Activated B cell treated with CpG ODN at 0.5 μM for 24 hours (primary cell): ENCODE data around the gene CERS1. TPM values are rescaled to one million over a fixed set of nuclear protein-coding genes. Genes with fewer than 3 reads are reported as not detected.

Experiments used
- ATAC-seq: fragments of 200-7000 bp; cut with Tn5 transposase; one replicate; pipeline ENCODE4 v1.10.0; 2021; ENCODE audit warnings: low read depth, mild to moderate bottlenecking, moderate library complexity
- CTCF ChIA-PET: fragments of 350-600 bp; sonication (Branson Sonifier 250); formaldehyde crosslinking; loops from one replicate; lab custom pipeline; 2021; ENCODE audit warnings: antibody characterized with exemption; lab: Charles Lee
- POLR2A ChIA-PET: fragments of 350-600 bp; sonication (Branson Sonifier 250); formaldehyde crosslinking; loops from one replicate; lab custom pipeline; 2021; ENCODE audit warnings: antibody characterized with exemption; lab: Charles Lee
- DNase-seq: peaks from one replicate; pipeline ENCODE4 v3.0.0; 2022
- H3K27ac Mint-ChIP-seq: one replicate; pipeline ENCODE4 v1.8.0; 2020; ENCODE audit warnings: mixed read lengths
- H3K27me3 Mint-ChIP-seq: one replicate; pipeline ENCODE4 v1.8.0; 2021; ENCODE audit warnings: mixed read lengths
- H3K36me3 Mint-ChIP-seq: one replicate; pipeline ENCODE4 v1.8.0; 2021; ENCODE audit warnings: low read depth, mixed read lengths
- H3K4me1 Mint-ChIP-seq: one replicate; pipeline ENCODE4 v1.8.0; 2021; ENCODE audit warnings: mixed read lengths
- H3K4me3 Mint-ChIP-seq: one replicate; pipeline ENCODE4 v1.8.0; 2020; ENCODE audit warnings: mild to moderate bottlenecking, mixed read lengths
- H3K9me3 Mint-ChIP-seq: one replicate; pipeline ENCODE4 v1.8.0; 2020; ENCODE audit warnings: mixed read lengths
- intact Hi-C: fragments of 100-400 bp; cut with micrococcal nuclease; formaldehyde crosslinking; loops from one replicate; pipeline ENCODE4 v1.15.1; 2024
- total RNA-seq: library from RNA; stranded (reverse); gene quantifications from 2 replicates; pipeline ENCODE4 v1.2.3, GENCODE V29; 2022
- TF ChIP-seq, protein P1 (sequence below): fragments of 200-600 bp; IDR thresholded peaks from one replicate; pipeline ENCODE4 v1.8.0; 2022; ENCODE audit warnings: antibody characterized with exemption, mild to moderate bottlenecking

The CERS1 gene
- total RNA-seq, 1 donor from 2014 or later, result not detected

DNA sequence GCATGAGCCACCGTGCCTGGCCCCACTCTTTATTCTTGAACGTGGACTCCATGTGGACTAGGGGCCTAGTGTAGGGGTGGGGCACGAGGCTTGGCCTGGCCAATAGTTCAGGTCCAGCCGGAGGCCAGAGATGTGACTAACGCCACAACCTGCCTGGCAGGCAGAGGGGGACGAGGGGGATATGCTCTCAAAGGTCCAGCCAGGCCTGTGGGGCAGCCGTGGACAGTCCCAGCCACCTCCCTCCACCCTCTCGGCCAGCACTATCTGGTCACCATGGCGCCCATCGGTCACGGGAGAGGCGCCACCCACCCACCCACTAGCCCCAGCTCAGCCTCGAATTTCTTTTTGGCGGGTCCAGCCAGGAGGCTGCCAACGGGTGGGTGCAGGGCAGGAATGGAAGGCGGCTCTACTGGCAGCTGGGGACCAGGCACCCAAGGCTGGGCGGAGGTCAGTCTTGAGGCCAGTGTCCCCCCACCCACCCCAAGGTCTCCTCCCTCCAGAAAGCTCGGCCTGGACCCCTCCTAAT is 2.2 kb upstream of the CERS1 start:
- Mint-ChIP-seq H3K27me3 (peaks cover 18% of the 10 kb centered on the region), H3K4me3 (no peak overlapping the region), H3K27ac (no peak overlapping the region), H3K4me1 (peaks cover 18% of the 10 kb centered on the region), H3K36me3 (peaks cover 28% of the 10 kb centered on the region), H3K9me3 (no peaks in the 10 kb centered on the region)
- ATAC-seq (no peak), DNase-seq (no peak)
- intact Hi-C loops, result no loop called here
- TF ChIP-seq, protein P1, sequence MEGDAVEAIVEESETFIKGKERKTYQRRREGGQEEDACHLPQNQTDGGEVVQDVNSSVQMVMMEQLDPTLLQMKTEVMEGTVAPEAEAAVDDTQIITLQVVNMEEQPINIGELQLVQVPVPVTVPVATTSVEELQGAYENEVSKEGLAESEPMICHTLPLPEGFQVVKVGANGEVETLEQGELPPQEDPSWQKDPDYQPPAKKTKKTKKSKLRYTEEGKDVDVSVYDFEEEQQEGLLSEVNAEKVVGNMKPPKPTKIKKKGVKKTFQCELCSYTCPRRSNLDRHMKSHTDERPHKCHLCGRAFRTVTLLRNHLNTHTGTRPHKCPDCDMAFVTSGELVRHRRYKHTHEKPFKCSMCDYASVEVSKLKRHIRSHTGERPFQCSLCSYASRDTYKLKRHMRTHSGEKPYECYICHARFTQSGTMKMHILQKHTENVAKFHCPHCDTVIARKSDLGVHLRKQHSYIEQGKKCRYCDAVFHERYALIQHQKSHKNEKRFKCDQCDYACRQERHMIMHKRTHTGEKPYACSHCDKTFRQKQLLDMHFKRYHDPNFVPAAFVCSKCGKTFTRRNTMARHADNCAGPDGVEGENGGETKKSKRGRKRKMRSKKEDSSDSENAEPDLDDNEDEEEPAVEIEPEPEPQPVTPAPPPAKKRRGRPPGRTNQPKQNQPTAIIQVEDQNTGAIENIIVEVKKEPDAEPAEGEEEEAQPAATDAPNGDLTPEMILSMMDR, result no peak
- CTCF ChIA-PET, result no interaction called here
- POLR2A ChIA-PET, result interaction anchor here (0.7 kb wide), 1 partner anchor 194 kb away, joined by 8 read pairs; no protein-coding TSS in a partner anchor

DNA sequence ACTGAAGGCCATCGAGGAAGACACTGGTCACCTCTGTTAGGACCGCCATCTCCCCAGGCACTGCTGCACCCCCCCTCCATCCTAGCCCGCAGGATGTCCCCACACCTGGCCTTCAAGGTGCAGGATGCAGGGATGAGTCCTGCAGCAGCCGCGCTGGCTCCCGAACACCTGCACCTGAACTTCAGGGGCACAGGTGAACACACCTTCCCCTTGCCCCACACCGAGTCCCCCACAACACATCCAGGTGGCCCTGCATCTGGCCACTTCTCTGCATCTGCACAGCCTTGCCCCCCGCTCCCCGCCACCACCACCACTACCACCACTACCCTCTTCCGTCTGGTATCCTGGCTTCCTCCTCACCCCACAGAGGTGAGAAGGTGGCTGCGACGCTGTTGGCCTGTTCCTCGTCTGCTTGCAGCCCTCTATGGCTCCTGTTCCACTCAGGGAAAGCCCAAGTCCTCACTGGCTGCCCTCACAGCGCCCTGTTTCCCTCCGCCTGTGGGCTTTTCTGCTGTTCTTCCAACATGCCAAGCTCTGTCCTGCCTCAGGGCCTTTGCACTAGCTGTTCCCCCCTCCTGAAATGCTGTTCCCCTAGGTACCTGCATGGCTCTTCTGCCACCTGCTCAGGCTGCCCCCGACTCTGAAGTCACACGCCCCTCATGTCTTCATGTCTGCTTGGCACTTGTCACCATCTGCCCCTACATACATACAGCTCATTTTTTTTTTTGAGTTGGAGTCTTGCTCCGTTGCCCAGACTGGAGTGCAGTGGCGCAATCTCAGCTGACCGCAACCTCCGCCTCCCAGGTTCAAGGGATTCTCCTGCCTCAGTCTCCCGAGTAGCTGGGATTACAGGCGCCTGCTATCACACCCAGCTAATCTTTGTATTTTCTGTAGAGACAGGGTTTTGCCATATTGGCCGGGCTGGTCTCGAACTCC is 1.4 kb upstream of the CERS1 start:
- TF ChIP-seq, protein P1, result no peak
- no peak for ATAC-seq

DNA sequence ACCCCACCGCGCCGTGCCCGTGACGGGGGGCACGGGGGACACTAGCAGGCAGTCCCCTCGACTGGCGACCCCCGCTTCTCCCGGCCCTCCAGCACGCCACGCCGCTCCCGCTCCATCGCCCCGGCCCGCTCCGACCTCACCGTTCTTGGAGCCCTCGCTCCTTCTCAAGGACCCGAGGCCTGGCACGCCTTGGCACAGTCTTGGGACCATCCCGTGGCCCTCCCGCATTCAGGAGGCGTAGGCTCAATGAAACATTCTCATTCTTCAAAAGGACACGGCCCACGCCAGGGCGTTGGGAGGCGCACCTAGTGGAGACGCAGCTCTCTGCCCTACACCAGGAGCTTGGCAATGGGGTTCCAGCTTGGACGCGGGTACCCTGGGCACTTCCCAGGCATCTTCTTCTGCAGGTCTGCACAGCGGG is 473 bp upstream of the CERS1 start:
- peak overlapping the region; percentile 79 for H3K4me3 Mint-ChIP-seq
- CTCF ChIA-PET, result no interaction called here

More for the DNA sequence above, 1.4 kb upstream of the CERS1 start:
- ChIA-PET POLR2A (no interaction called here), CTCF (no interaction called here)
- H3K4me3 Mint-ChIP-seq, result peak overlapping the region; percentile 2
- intact Hi-C loops, result no loop called here
- H3K27ac Mint-ChIP-seq, result peak overlapping the region; percentile 4
- peaks cover 18% of the 10 kb centered on the region for H3K4me1 Mint-ChIP-seq
- DNase-seq, result no peak
- H3K9me3 Mint-ChIP-seq, result no peaks in the 10 kb centered on the region
- peaks cover 26% of the 10 kb centered on the region for H3K36me3 Mint-ChIP-seq
- peaks cover 20% of the 10 kb centered on the region for H3K27me3 Mint-ChIP-seq

DNA sequence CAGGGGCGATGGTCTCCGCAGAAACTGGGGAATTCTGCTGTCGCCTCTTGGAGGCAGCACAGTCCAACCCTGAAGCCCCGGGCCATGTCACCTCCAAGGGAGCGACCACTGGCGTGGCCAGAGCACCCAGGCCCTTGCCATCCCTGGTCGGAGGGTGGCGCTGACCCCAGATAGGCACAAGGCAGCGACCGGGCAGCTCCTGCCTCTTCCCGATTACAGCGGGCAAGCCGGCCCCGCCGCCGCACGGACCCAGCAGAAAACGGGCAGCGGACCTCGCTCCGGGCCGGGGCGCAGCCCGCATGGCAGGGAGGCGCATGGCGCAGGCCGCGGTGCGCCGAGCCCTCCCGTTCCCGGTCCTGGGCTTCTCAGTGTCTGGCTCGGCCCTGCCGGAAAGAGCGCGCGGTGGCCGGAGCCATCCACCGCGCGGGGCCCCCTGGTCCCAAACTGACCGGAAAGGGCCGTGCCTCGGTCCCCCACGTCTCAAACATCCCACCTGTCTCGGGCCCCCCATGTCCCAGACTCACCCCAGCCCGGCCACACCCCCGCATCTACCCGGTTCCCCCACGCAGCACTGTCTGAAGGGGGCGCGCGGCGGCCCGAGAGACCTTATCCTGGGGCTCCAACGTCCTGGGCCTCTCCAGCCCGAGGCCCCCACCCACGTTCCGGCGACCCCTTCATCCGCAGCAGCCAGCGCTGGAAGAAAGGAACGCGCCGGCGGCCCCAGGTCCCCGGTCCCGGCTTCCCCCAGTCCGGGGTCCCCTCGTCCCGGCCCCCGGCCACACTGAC is 727 bp downstream of the CERS1 start:
- H3K36me3 Mint-ChIP-seq, result peaks cover 16% of the 10 kb centered on the region
- ChIA-PET POLR2A (no interaction called here), CTCF (no interaction called here)
- peak overlapping the region; percentile 38 for H3K4me3 Mint-ChIP-seq
- no peak for ATAC-seq
- DNase-seq, result no peak
- H3K27ac Mint-ChIP-seq, result no peak overlapping the region
- TF ChIP-seq, protein P1, result no peak
- H3K4me1 Mint-ChIP-seq, result peaks cover 18% of the 10 kb centered on the region
- intact Hi-C loops, result no loop called here
- peaks cover 21% of the 10 kb centered on the region for H3K27me3 Mint-ChIP-seq
- no peaks in the 10 kb centered on the region for H3K9me3 Mint-ChIP-seq

More for the DNA sequence above, 473 bp upstream of the CERS1 start:
- POLR2A ChIA-PET, result no interaction called here
- Mint-ChIP-seq H3K27me3 (peaks cover 20% of the 10 kb centered on the region), H3K27ac (no peak overlapping the region), H3K9me3 (no peaks in the 10 kb centered on the region), H3K4me1 (peaks cover 18% of the 10 kb centered on the region), H3K36me3 (peaks cover 23% of the 10 kb centered on the region)
- DNase-seq, result no peak
- intact Hi-C loops, result no loop called here
- TF ChIP-seq, protein P1, result no peak
- ATAC-seq, result no peak
